H1 (cell line): ENCODE data around the gene HEXIM1. TPM values are rescaled to one million over a fixed set of nuclear protein-coding genes. Genes with fewer than 3 reads are reported as not detected.

ENCODE experiments used
- CTCF ChIA-PET: fragments of 300-600 bp; sonication (Branson Sonifier 250); formaldehyde crosslinking; loops from one replicate; lab custom pipeline; 2021; ENCODE audit not compliant: partially characterized antibody; lab: Charles Lee
- POLR2A ChIA-PET: fragments of 300-600 bp; sonication (Branson Sonifier 250); formaldehyde crosslinking; loops from one replicate; lab custom pipeline; 2021; ENCODE audit warnings: inconsistent platforms; ENCODE audit not compliant: partially characterized antibody; lab: Charles Lee
- DNase-seq, 2 experiments: peaks; one replicate each; pipeline versions ENCODE4 v3.0.0 to v3.0.0-alpha.2; 2010 to 2022; ENCODE audit warnings: low spot score in 2 of 2, low read depth in 1 of 2, mixed read lengths in 1 of 2
- FAIRE-seq: peaks from 2 replicates; lab custom pipeline; 2011; peaks lifted over from hg19 to GRCh38; lab: Jason Lieb, UNC
- H2AFZ ChIP-seq: 2 replicates; pipeline ENCODE4 v1.8.1; 2012; ENCODE audit warnings: low read length, inconsistent platforms
- H2AK5ac ChIP-seq: 2 replicates; pipeline ENCODE4 v1.6.1; 2013; ENCODE audit warnings: low read depth, low read length
- H2BK120ac ChIP-seq: replicated peaks from 2 replicates; pipeline ENCODE3; 2013; ENCODE audit warnings: low read depth, low read length, inconsistent platforms
- H2BK12ac ChIP-seq: 2 replicates; pipeline ENCODE4 v1.6.1; 2013; ENCODE audit warnings: low read depth, low read length
- H2BK15ac ChIP-seq: 2 replicates; pipeline ENCODE4 v1.6.1; 2013; ENCODE audit warnings: low read length
- H2BK20ac ChIP-seq: 2 replicates; pipeline ENCODE4 v1.6.1; 2013; ENCODE audit warnings: low read length
- H2BK5ac ChIP-seq: 2 replicates; pipeline ENCODE4 v1.6.1; 2013; ENCODE audit warnings: low read depth, low read length
- H3K14ac ChIP-seq: 2 replicates; pipeline ENCODE4 v1.6.1; 2013; ENCODE audit warnings: inconsistent platforms; ENCODE audit not compliant: insufficient read length
- H3K18ac ChIP-seq: 2 replicates; pipeline ENCODE4 v1.6.1; 2013; ENCODE audit warnings: low read length; ENCODE audit errors: extremely low read depth
- H3K23ac ChIP-seq: 2 replicates; pipeline ENCODE4 v1.6.1; 2013; ENCODE audit warnings: inconsistent platforms; ENCODE audit not compliant: insufficient read length
- H3K23me2 ChIP-seq: 2 replicates; pipeline ENCODE4 v1.6.1; 2013; ENCODE audit warnings: low read depth, low read length
- H3K27ac ChIP-seq: 2 replicates; pipeline ENCODE4 v1.6.1; 2011; ENCODE audit warnings: low read depth, low read length, inconsistent platforms
- H3K27me3 ChIP-seq, 4 experiments: replicated peaks in 1 of 4; 1 replicate in 1 of 4; 2 replicates in 3 of 4; pipeline versions ENCODE4 v1.6.1 to v1.8.1; 2011 to 2013; ENCODE audit warnings: low read length in 3 of 4, mild to moderate bottlenecking in 3 of 4, inconsistent platforms in 2 of 4, mixed read lengths in 2 of 4, moderate library complexity in 1 of 4; ENCODE audit not compliant: control insufficient read depth in 3 of 4, insufficient read depth in 3 of 4; ENCODE audit errors: extremely low read depth in 1 of 4
- H3K36me3 ChIP-seq, 4 experiments: 2 replicates each; pipeline versions ENCODE4 v1.6.1 to v1.8.1; 2011 to 2013; ENCODE audit warnings: mild to moderate bottlenecking in 4 of 4, low read length in 3 of 4, moderate library complexity in 2 of 4, control low read depth in 1 of 4, inconsistent platforms in 1 of 4; ENCODE audit not compliant: insufficient read depth in 4 of 4, control insufficient read depth in 2 of 4
- H3K4ac ChIP-seq: replicated peaks from 2 replicates; pipeline ENCODE3; 2013; ENCODE audit warnings: low read length, low read depth, mixed read lengths, inconsistent platforms; ENCODE audit not compliant: insufficient read length
- H3K4me1 ChIP-seq, 4 experiments: replicated peaks in 1 of 4; 1 replicate in 1 of 4; 2 replicates in 3 of 4; pipeline versions ENCODE4 v1.6.1 to v1.8.1; 2011 to 2013; ENCODE audit warnings: low read length in 3 of 4, inconsistent platforms in 2 of 4, mixed read lengths in 1 of 4; ENCODE audit not compliant: insufficient read depth in 4 of 4, control insufficient read depth in 3 of 4
- H3K4me2 ChIP-seq, 2 experiments: 2 replicates each; pipeline versions ENCODE4 v1.6.1 to v1.8.1; 2011 to 2013; ENCODE audit warnings: low read depth in 2 of 2, low read length in 2 of 2, control low read depth in 1 of 2, inconsistent platforms in 1 of 2, mild to moderate bottlenecking in 1 of 2; ENCODE audit not compliant: insufficient read depth in 1 of 2
- H3K4me3 ChIP-seq, 4 experiments: fragments of 200-600, 300-600 bp in 1 of 4; sonication (generic), shearing (Covaris generic), sonication (Bioruptor Twin) in 1 of 4; 2 replicates each; pipeline versions ENCODE4 v1.5.1 to v1.8.1; 2011 to 2016; ENCODE audit warnings: low read length in 4 of 4, low read depth in 3 of 4, control low read depth in 2 of 4, inconsistent platforms in 2 of 4, mild to moderate bottlenecking in 2 of 4, mixed read lengths in 1 of 4, moderate library complexity in 1 of 4; ENCODE audit not compliant: insufficient read depth in 2 of 4; ENCODE audit errors: extremely low read depth in 1 of 4
- H3K56ac ChIP-seq: replicated peaks from 2 replicates; pipeline ENCODE3; 2013; ENCODE audit warnings: low read depth, mild to moderate bottlenecking, mixed read lengths, low read length, inconsistent platforms; ENCODE audit not compliant: insufficient read length
- H3K79me1 ChIP-seq: 2 replicates; pipeline ENCODE4 v1.6.1; 2013; ENCODE audit warnings: low read depth, low read length, control low read depth
- H3K79me2 ChIP-seq, 2 experiments: 2 replicates each; pipeline versions ENCODE4 v1.6.1 to v1.8.1; 2012 to 2013; ENCODE audit warnings: low read length in 2 of 2, mild to moderate bottlenecking in 2 of 2, inconsistent platforms in 1 of 2; ENCODE audit not compliant: insufficient read depth in 2 of 2, control insufficient read depth in 1 of 2
- H3K9ac ChIP-seq, 4 experiments: replicated peaks in 1 of 4; 1 replicate in 1 of 4; 2 replicates in 3 of 4; pipeline versions ENCODE4 v1.6.1 to v1.8.1; 2011 to 2013; ENCODE audit warnings: low read depth in 3 of 4, low read length in 3 of 4, control low read depth in 2 of 4, mild to moderate bottlenecking in 2 of 4, moderate library complexity in 2 of 4, inconsistent platforms in 1 of 4; ENCODE audit errors: extremely low read depth in 1 of 4
- H3K9me3 ChIP-seq, 2 experiments: 2 replicates each; pipeline versions ENCODE4 v1.6.1 to v1.8.1; 2012 to 2013; ENCODE audit warnings: mild to moderate bottlenecking in 2 of 2, moderate library complexity in 2 of 2, control low read depth in 1 of 2, inconsistent platforms in 1 of 2, low read depth in 1 of 2, low read length in 1 of 2, mixed read lengths in 1 of 2; ENCODE audit not compliant: insufficient read depth in 2 of 2
- H4K20me1 ChIP-seq, 2 experiments: replicated peaks in 1 of 2; 2 replicates each; pipeline versions ENCODE3 to v1.8.1; 2011 to 2013; ENCODE audit warnings: inconsistent platforms in 2 of 2, low read length in 2 of 2, mild to moderate bottlenecking in 1 of 2; ENCODE audit not compliant: insufficient read depth in 2 of 2, control insufficient read depth in 1 of 2
- H4K5ac ChIP-seq: 2 replicates; pipeline ENCODE4 v1.6.1; 2013; ENCODE audit warnings: low read length, low read depth, mixed read lengths, inconsistent platforms; ENCODE audit not compliant: insufficient read length
- H4K8ac ChIP-seq: 2 replicates; pipeline ENCODE4 v1.8.0; 2013; ENCODE audit warnings: mild to moderate bottlenecking, moderate library complexity, low read length, inconsistent platforms; ENCODE audit not compliant: insufficient read depth; ENCODE audit errors: extremely low read depth
- H4K91ac ChIP-seq: replicated peaks from 2 replicates; pipeline ENCODE3; 2013; ENCODE audit warnings: low read length, mixed read lengths, inconsistent platforms; ENCODE audit not compliant: insufficient read length
- CHD2 ChIP-seq: IDR thresholded peaks from 2 replicates; pipeline ENCODE4 v1.6.1; 2012; ENCODE audit warnings: low read length, improper control_type of control experiment
- SP4 ChIP-seq: IDR thresholded peaks from 2 replicates; pipeline ENCODE4 v1.6.1; 2012; ENCODE audit warnings: low read length, inconsistent platforms
- YY1 ChIP-seq: IDR thresholded peaks from 2 replicates; pipeline ENCODE4 v1.6.1; 2011; ENCODE audit warnings: low read depth, mild to moderate bottlenecking, low read length
- WGBS, 2 experiments: shearing (Covaris generic) in 1 of 2; methylation state at CpG; one replicate each; pipeline versions ENCODE4 v1.1.6 to v1.1.7; 2013 to 2015; ENCODE audit warnings: low lambda C conversion rate in 2 of 2, mixed read lengths in 2 of 2, inconsistent platforms in 1 of 2, low coverage in 1 of 2, missing lambda C conversion rate in 1 of 2; ENCODE audit not compliant: insufficient replicate concordance in 2 of 2, insufficient coverage in 1 of 2, insufficient read length in 1 of 2; ENCODE audit errors: extremely low coverage in 1 of 2, missing lambda C conversion rate in 1 of 2; 5-methylcytosine and 5-hydroxymethylcytosine counted together
- polyA plus RNA-seq, 7 experiments: library from polyadenylated mRNA; depleted of rRNA in 3 of 7; stranded (reverse) in 5 of 7; unstranded in 2 of 7; fragments of >200 nt in 5 of 7; fragments of 200-250 nt in 2 of 7; gene quantifications; 1 replicate in 5 of 7; 2 replicates in 1 of 7; 4 replicates in 1 of 7; pipeline versions ENCODE4 v1.2.1 to v1.2.3, GENCODE V29; 2011 to 2013; ENCODE audit warnings: missing spikeins in 2 of 7, mixed read lengths in 2 of 7
- total RNA-seq: library from RNA; stranded (reverse); fragmentation: NEBNext Ultra II Directional; extraction: Animal tissue kit (Norgen Biotek cat#: 25700); gene quantifications from 2 replicates; pipeline ENCODE4 v1.2.1, GENCODE V29; 2021

HEXIM1 gene
- total and polyA plus RNA-seq, 2 of the 8 experiments (the other 6 are each of a cell fraction or from before 2014, with no cell fraction given) = 9.1 to 38.3 TPM

DNA sequence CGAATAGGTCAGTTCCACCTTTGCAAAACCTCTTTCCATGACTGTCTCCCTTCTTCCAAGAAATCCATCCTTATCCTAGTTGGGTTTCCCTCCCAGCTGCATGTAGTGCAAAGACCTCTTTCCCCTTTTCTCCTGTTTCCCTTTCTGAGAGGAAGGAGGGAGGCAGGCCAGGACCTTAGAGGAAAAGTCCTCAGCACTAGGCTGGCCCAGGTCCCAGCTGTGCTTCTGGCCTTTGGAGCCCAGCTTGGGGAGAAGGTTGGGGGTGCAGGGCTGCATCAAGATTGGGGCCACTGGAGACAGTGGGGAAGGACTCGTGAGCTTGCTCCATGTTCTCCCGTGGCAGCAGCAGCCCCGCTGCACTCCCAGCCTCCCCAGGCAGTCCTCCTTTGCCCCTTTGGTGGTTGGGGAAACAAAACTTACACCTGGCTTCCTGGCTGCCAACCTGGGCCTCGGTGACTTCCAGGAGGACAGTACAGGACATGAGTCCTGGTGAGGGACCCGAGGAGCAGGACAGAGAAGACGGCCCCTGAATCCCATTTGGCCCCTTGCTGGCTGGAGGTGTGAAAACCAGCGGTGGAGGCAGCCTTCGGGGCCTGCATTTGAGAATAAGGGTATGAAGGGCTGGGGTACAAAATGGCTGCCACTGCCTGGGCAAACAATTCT lies 13.9 kb downstream of the HEXIM1 start:
- H2BK12ac ChIP-seq = peak overlapping the region; percentile 81; the same call in 1 of the 2 replicates
- H3K4ac ChIP-seq = peak overlapping the region; percentile 49
- H4K8ac ChIP-seq = peak overlapping the region; percentile 66
- no peaks in the 10 kb centered on the region for H4K20me1 ChIP-seq
- DNase-seq (no peak), FAIRE-seq (no peak)
- H3K56ac ChIP-seq = no peak overlapping the region
- H2BK20ac ChIP-seq = 0 out of 2 replicates have a peak overlapping the region, but pooled peaks have one; percentile 15
- H3K79me1 ChIP-seq = no peaks in the 10 kb centered on the region
- peak overlapping the region; percentile 47; the same call in 1 of the 2 replicates for H2AK5ac ChIP-seq
- H3K4me3 ChIP-seq = peak overlapping the region; percentile 11 to 53 (median 45)
- H3K23me2 ChIP-seq = peaks cover 6% of the 10 kb centered on the region
- H2BK120ac ChIP-seq = no peak overlapping the region
- H3K4me1 ChIP-seq = peaks cover 0 to 9% (median 3%) of the 10 kb centered on the region in 4 experiments; a peak in 3 of 7 replicates
- no peak overlapping the region for H3K14ac ChIP-seq
- H2AFZ ChIP-seq = 0 out of 2 replicates have a peak overlapping the region, but pooled peaks have one; percentile 4
- POLR2A ChIA-PET = interaction anchor here (0.7 to 26.8 kb wide), 20 partner anchors 5 to 112 kb away, joined by 3 to 1076 read pairs (median 8); partner anchors contain the start of genes HEXIM1, HEXIM2 and NMT1
- no peaks in the 10 kb centered on the region for H3K36me3 ChIP-seq
- TF ChIP-seq YY1 = peak; percentile 77; the same call in 1 of the 2 replicates
- no peak for TF ChIP-seq SP4
- no peak for TF ChIP-seq CHD2
- no peak overlapping the region for H3K23ac ChIP-seq
- peak overlapping the region; percentile 85; the same call in 1 of the 2 replicates for H2BK5ac ChIP-seq
- 82% methylated on average over 9 of the region's 9 CpGs; no CpG with 5 or more reads in 1 of the 2 experiments for WGBS, 2 experiments
- no peaks in the 10 kb centered on the region for H3K9me3 ChIP-seq
- H3K18ac ChIP-seq = peak overlapping the region; percentile 89
- peaks cover 0 to 6% of the 10 kb centered on the region in 2 experiments; a peak in 2 of 4 replicates for H3K79me2 ChIP-seq
- H3K9ac ChIP-seq = peak overlapping the region in 3 of 4 experiments; percentile 27 to 49 (median 49); a peak in 4 of 7 replicates
- CTCF ChIA-PET = interaction anchor here (0.8 to 11.5 kb wide), 9 partner anchors 10 to 57 kb away, joined by 3 to 115 read pairs (median 4); partner anchors contain the start of genes ACBD4 and HEXIM1
- H3K4me2 ChIP-seq = peak overlapping the region; percentile 79 to 81
- H4K91ac ChIP-seq = peak overlapping the region; percentile 34
- peak overlapping the region; percentile 68 for H4K5ac ChIP-seq
- peak overlapping the region; percentile 55; the same call in 1 of the 2 replicates for H3K27ac ChIP-seq
- peak overlapping the region; percentile 1; the same call in 1 of the 2 replicates for H2BK15ac ChIP-seq
- H3K27me3 ChIP-seq = no peaks in the 10 kb centered on the region
